ENCODE results near the gene SLC22A31. TPM values are rescaled to one million over a fixed set of nuclear protein-coding genes. Genes with fewer than 3 reads are reported as not detected.
A peak's percentile ranks its signal among the peaks of the same experiment; 100 is the strongest.

The SLC22A31 gene
- total RNA-seq, 1 donor: not detected

GRCh38 chr16:89230255-89230654, 29.9 kb upstream of the SLC22A31 start:
- Histone ChIP-seq H3K27me3 (ENCODE audit: insufficient read depth, low read length) (no peaks in the 10 kb centered on the region), H3K9me3 (ENCODE audit: low read depth, low read length) (peaks cover 23% of the 10 kb centered on the region), H3K4me1 (ENCODE audit: insufficient read depth, low read length) (peaks cover 11% of the 10 kb centered on the region), H3K4me3 (ENCODE audit: low read length) (no peak overlapping the region)

DNA sequence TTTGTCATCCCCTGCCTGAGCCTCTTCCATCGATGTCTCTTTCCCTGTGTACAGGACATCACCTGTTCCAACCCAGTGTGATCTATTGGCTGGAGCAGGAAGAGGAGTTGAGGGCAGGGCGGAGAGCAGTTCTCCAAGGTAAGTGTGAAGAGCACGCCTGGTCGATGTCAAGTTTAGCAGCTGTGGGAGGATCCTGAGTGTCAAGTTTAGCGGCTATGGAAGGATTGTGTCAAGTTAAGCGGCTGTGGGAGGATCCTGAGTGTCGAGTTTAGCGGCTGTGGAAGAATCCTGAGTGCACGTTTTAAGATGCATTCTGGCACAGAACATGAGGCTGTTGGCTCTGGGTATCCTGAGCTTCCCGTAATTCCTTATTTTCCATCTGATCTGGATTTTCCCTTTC, 24.3 kb upstream of the SLC22A31 start:
- no peak overlapping the region for H3K4me3 ChIP-seq (ENCODE audit: low read length)
- H3K9me3 ChIP-seq (ENCODE audit: low read depth, low read length): peaks cover 23% of the 10 kb centered on the region
- H3K4me1 ChIP-seq (ENCODE audit: insufficient read depth, low read length): no peaks in the 10 kb centered on the region
- H3K27me3 ChIP-seq (ENCODE audit: insufficient read depth, low read length): no peaks in the 10 kb centered on the region

GRCh38 chr16:89222931-89223330, 22.6 kb upstream of the SLC22A31 start:
- Histone ChIP-seq H3K4me3 (ENCODE audit: low read length) (no peak overlapping the region), H3K27me3 (ENCODE audit: insufficient read depth, low read length) (no peaks in the 10 kb centered on the region), H3K4me1 (ENCODE audit: insufficient read depth, low read length) (peaks cover 5% of the 10 kb centered on the region), H3K9me3 (ENCODE audit: low read depth, low read length) (peaks cover 13% of the 10 kb centered on the region)

DNA sequence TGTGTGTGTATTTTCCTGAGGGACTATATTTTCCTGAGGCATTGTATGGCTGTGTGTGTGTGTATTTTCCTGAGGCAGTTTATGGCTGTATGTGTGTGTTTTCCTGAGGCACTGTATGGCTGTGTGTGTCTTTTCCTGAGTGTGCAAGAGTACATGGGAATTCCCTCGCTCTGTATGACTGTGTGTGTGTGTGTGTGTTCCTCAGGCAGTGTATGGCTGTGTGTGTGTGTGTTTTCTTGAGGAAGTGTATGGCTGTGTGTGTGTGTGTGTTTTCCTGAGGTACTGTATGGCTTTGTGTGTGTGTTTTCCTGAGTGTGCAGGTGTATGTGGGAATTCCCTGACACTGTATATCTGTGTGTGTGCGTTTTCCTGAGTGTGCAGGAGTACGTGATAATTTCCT, 21.3 kb upstream of the SLC22A31 start:
- no peaks in the 10 kb centered on the region for H3K27me3 ChIP-seq (ENCODE audit: insufficient read depth, low read length)

GRCh38 chr16:89219365-89219764, 19.0 kb upstream of the SLC22A31 start:
- H3K9me3 ChIP-seq (ENCODE audit: low read depth, low read length): no peaks in the 10 kb centered on the region
- H3K27me3 ChIP-seq (ENCODE audit: insufficient read depth, low read length): no peaks in the 10 kb centered on the region
- peaks cover 20% of the 10 kb centered on the region for H3K4me1 ChIP-seq (ENCODE audit: insufficient read depth, low read length)
- no peak overlapping the region for H3K4me3 ChIP-seq (ENCODE audit: low read length)

More for the DNA sequence above, 21.3 kb upstream of the SLC22A31 start:
- Histone ChIP-seq H3K4me3 (ENCODE audit: low read length) (no peak overlapping the region), H3K9me3 (ENCODE audit: low read depth, low read length) (no peaks in the 10 kb centered on the region), H3K4me1 (ENCODE audit: insufficient read depth, low read length) (peaks cover 14% of the 10 kb centered on the region)

GRCh38 chr16:89217388-89218191, 17.3 kb upstream of the SLC22A31 start, which contains the start of gene ZNF778:
Gene ZNF778 (plus strand): TSS chr16:89217703. CDS start chr16:89221128, 3,425 bp downstream.
- no peaks in the 10 kb centered on the region for H3K9me3 ChIP-seq (ENCODE audit: low read depth, low read length)
- peaks cover 20% of the 10 kb centered on the region for H3K4me1 ChIP-seq (ENCODE audit: insufficient read depth, low read length)
- H3K27me3 ChIP-seq (ENCODE audit: insufficient read depth, low read length): no peaks in the 10 kb centered on the region
- peak within 1 kb of the TSS; percentile 83 for H3K4me3 ChIP-seq (ENCODE audit: low read length)

GRCh38 chr16:89217138-89217387, 16.7 kb upstream of the SLC22A31 start:
- Histone ChIP-seq H3K4me1 (ENCODE audit: insufficient read depth, low read length) (peaks cover 20% of the 10 kb centered on the region), H3K4me3 (ENCODE audit: low read length) (peak overlapping the region; percentile 83), H3K9me3 (ENCODE audit: low read depth, low read length) (no peaks in the 10 kb centered on the region), H3K27me3 (ENCODE audit: insufficient read depth, low read length) (no peaks in the 10 kb centered on the region)

DNA sequence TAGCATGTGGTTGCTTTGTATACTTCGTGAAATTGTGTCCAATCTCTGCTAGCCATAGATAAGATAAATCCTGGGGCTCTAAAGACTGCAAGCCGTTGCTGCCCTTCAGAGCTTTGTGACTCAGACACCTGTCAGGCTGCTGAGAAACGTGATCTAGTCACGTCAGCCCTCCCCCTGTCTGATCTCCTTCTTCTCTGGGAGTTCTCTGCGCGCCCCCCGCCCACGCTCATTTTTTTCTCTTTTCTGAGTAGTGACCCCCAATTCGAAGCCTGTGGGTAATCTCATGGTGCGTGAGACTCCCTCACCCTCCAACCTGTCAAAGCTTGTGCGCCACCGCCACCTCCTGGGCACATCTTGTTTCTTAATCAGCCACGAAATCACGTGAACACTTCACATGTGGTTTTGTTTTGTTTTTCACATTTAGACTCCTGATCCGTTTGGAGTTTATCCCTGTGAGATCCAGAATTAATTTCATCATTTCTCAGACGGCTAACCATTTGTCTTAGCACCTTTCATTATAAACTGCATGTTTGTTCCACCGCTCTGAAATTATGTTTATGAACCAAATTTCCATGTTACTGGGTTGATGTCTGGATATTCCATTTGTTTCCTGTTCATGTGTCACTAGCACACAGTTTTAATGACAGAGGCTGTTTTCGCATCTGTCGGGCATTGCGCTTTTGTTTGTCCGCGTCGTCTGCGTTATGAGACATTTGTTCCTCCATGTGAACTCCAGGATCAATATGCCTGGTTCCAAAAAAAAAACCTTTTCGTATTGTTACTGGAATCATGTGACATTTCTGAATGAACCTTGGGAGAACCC, 16.2 kb upstream of the SLC22A31 start:
- H3K27me3 ChIP-seq (ENCODE audit: insufficient read depth, low read length): no peaks in the 10 kb centered on the region
- H3K4me1 ChIP-seq (ENCODE audit: insufficient read depth, low read length): peaks cover 20% of the 10 kb centered on the region
- H3K9me3 ChIP-seq (ENCODE audit: low read depth, low read length): no peaks in the 10 kb centered on the region
- peak overlapping the region; percentile 83 for H3K4me3 ChIP-seq (ENCODE audit: low read length)

DNA sequence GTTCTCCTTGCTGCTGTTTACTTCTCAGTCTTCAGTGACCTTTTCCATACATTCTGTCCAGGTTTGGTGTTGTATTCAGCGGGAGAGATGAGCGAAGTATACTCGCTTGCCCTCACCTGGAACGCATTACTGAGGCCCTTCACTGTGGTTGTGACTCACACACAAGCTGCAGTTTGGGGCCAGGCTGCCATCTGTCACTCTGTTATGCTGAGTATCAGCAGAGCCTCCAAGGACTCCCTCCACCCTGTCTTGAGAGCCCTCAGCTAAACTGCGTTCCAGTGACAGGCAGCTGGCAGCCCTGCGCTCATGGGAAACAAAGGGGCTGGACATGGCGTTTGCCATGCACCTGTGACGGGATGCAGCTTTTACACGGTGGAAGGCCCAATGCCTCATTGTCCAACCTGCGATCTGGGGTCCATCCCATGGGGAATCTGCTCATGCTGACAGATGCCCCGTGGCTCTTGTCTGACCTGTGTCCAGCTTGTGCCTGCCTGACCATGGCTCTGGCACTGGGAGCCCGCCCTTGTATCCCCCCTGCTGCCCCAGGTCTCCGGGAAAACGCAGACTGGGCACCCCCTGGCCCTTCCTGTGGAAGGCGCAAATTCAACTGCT, 10.7 kb upstream of the SLC22A31 start:
- Histone ChIP-seq H3K9me3 (ENCODE audit: low read depth, low read length) (no peaks in the 10 kb centered on the region), H3K27me3 (ENCODE audit: insufficient read depth, low read length) (no peaks in the 10 kb centered on the region), H3K4me1 (ENCODE audit: insufficient read depth, low read length) (peaks cover under 1% of the 10 kb centered on the region), H3K4me3 (ENCODE audit: low read length) (no peak overlapping the region)

DNA sequence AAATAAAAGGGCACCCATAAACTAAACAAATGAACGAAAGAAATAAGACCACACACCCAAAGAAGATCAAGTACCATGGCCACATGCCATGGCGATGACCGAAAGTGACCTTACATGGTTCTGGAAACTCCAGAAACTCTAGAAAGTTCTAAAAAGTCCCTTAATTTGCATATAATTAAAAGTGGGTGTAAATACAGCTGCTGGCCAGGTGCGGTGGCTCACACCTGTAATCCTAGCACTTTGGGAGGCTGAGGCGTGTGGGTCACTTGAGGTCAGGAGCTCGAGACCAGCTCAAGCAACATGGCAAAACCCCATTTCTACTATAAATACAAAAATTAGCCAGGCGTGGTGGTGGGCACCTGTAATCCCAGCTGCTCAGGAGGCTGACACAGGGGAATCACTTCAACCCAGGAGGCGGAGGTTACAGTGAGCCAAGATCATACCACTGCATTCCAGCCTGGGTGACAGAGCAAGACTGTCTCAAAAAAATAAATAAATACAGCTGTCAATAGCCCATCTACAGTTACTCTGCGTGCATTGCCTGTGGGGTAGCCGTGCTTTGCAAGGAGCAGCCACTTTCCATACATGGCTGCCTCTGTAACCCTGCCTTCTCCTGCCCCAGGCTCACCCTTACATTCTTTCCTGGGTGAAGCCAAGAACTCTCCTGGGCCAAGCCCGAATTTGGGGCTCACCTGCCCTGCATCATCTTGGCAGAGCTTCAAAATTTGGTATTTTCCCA, 10.0 kb upstream of the SLC22A31 start:
- Histone ChIP-seq H3K9me3 (ENCODE audit: low read depth, low read length) (no peaks in the 10 kb centered on the region), H3K4me3 (ENCODE audit: low read length) (no peak overlapping the region), H3K4me1 (ENCODE audit: insufficient read depth, low read length) (no peaks in the 10 kb centered on the region), H3K27me3 (ENCODE audit: insufficient read depth, low read length) (no peaks in the 10 kb centered on the region)

DNA sequence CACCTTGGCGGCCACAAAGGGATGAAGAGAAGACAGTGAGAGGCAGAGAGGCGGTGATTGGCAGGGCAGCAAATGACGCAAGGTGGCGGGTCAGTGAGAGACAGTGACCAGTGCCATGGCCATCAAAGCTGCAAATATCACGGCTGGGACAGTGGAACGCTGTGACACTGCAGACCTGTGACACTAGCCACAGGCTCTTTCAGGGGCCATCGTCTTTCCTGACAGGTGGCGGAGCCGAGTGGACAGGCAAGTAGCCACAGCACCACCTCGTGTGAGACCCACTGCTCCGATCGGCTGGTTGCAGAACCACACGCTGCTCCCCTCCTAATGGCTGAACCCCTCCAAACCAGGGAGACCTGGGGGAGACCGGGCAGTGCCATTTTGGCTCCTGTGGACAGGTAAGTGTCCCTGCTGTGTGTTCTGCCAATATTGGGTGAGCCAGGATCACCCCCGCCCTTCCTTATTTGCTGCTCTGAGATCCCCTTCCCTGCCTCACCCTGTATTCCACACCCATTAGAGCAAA, 9.2 kb upstream of the SLC22A31 start:
- Histone ChIP-seq H3K4me1 (ENCODE audit: insufficient read depth, low read length) (no peaks in the 10 kb centered on the region), H3K4me3 (ENCODE audit: low read length) (no peak overlapping the region), H3K9me3 (ENCODE audit: low read depth, low read length) (no peaks in the 10 kb centered on the region), H3K27me3 (ENCODE audit: insufficient read depth, low read length) (peaks cover 3% of the 10 kb centered on the region)

DNA sequence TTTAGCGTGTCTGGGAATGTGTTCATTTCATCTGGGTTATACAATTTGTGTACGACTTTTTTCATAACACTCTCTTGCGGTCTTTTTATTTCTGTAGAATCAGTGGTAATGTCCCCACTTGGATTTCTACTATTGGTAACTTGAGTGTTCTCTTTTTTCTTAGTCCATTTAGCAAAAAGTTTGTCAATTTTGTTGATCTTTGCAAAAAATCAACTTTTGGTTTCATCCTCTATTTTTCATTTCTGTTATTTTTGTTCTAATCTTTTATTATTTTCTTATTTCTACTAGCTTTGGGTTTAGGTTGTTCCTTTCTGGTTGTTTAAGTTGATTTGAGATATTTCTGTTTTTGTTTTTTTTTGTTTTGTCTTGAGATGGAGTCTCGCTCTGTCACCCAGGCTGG, 7.7 kb upstream of the SLC22A31 start:
- no peak overlapping the region for H3K4me3 ChIP-seq (ENCODE audit: low read length)
- no peaks in the 10 kb centered on the region for H3K9me3 ChIP-seq (ENCODE audit: low read depth, low read length)
- H3K27me3 ChIP-seq (ENCODE audit: insufficient read depth, low read length): peaks cover 19% of the 10 kb centered on the region
- H3K4me1 ChIP-seq (ENCODE audit: insufficient read depth, low read length): no peaks in the 10 kb centered on the region

DNA sequence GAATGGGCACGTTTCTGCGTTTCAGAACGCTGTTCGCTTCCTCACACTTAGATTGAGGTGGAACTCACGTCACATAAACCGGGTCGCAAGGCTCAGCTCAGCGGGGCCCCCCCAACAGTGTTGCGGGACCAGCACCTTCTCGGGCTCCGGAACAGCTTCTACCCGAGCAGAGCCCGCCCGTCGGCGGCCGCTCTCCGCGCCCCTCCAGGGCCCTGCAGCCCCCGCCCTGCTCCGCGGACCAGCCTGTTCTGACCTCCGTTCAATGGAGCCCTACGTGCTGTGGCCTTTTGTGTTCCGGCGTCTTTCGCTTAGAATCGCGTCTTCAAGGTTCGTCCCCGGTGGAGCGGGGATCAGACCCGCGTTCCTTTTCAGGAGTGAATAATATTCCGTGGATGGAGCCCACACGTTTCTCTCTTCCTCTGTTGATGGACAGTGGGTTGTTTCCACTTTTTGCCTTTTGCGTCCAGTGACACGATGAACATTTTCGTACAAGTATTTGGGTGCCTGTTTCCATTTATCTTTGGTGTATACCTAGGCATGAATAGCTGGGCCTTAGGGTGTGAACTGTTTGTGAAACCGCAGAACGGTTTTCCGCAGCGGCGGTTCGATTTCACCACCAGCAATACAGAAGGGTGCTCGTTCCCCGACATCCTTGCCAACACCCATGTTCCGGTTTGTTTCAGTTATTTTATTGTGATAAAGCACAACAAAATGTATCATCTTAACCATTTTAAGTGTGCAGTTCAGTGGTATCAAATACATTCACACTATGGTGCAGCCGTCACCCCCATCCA, 2.3 kb upstream of the SLC22A31 start:
- H3K4me3 ChIP-seq (ENCODE audit: low read length): no peak overlapping the region
- peaks cover 14% of the 10 kb centered on the region for H3K4me1 ChIP-seq (ENCODE audit: insufficient read depth, low read length)
- peaks cover 39% of the 10 kb centered on the region for H3K27me3 ChIP-seq (ENCODE audit: insufficient read depth, low read length)
- no peaks in the 10 kb centered on the region for H3K9me3 ChIP-seq (ENCODE audit: low read depth, low read length)

All from mononuclear cell (primary cell).